ENCODE results near the gene CYP1B1.

Gene CYP1B1

GRCh38 chr2:38075507-38076151 is at the start of gene CYP1B1:
Gene CYP1B1, minus strand, starts transcription at chr2:38076151. Its CDS starts 763 bp downstream, at chr2:38075388.
- Histone ChIP-seq H3K36me3 (ENCODE audit: control insufficient read depth, insufficient read depth, low read length) (no peaks in the 10 kb centered on the region), H3K9me3 (ENCODE audit: control insufficient read depth, low read length) (no peaks in the 10 kb centered on the region), H3K27ac (no peak within 1 kb of the TSS), H2AFZ (peak within 1 kb of the TSS; percentile 22), H3K79me2 (no peaks in the 10 kb centered on the region), H3K4me3 (ENCODE audit: low read depth, low read length) (peak within 1 kb of the TSS; percentile 42), H3K9ac (no peak within 1 kb of the TSS), H3K4me2 (ENCODE audit: low read length) (peak within 1 kb of the TSS; percentile 81), H3K4me1 (no peaks in the 10 kb centered on the region), H3K27me3 (ENCODE audit: control insufficient read depth, insufficient read depth, low read length) (peaks cover 12% of the 10 kb centered on the region)
- no peak for TF ChIP-seq CTCF (IDR thresholded peaks at IDR 0.05)

GRCh38 chr2:38125007-38125406 is 49.1 kb upstream of the CYP1B1 start:
- Histone ChIP-seq H3K4me1 (no peaks in the 10 kb centered on the region), H3K9ac (no peak overlapping the region), H3K27me3 (ENCODE audit: control insufficient read depth, insufficient read depth, low read length) (no peaks in the 10 kb centered on the region), H3K79me2 (no peaks in the 10 kb centered on the region), H3K27ac (no peak overlapping the region), H3K9me3 (ENCODE audit: control insufficient read depth, low read length) (no peaks in the 10 kb centered on the region), H3K36me3 (ENCODE audit: control insufficient read depth, insufficient read depth, low read length) (no peaks in the 10 kb centered on the region), H2AFZ (no peak overlapping the region), H3K4me2 (ENCODE audit: low read length) (no peak overlapping the region), H3K4me3 (ENCODE audit: low read depth, low read length) (no peak overlapping the region)
- TF ChIP-seq CTCF (IDR thresholded peaks at IDR 0.05): no peak

DNA sequence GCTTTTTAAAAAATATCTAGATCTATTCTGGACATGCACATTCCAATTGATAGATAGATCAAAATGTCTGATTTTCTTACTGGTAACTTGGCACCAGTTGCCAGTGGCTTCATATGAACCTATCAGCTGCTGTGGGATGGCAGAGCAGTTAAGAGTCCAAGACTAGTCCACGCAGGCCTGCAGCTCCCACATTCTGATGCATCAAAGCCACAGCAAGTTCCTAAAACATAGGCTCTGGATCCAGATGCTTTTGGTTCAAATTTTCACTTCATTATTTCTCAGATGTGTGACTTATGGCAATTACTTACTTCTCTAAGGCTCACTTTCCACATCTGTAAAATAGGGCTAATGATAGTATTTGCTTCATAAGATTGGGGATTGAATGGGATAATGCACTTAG is 48.0 kb upstream of the CYP1B1 start:
- Histone ChIP-seq H3K27ac (no peak overlapping the region), H3K4me2 (ENCODE audit: low read length) (no peak overlapping the region), H3K4me3 (ENCODE audit: low read depth, low read length) (no peak overlapping the region), H3K36me3 (ENCODE audit: control insufficient read depth, insufficient read depth, low read length) (no peaks in the 10 kb centered on the region), H3K9me3 (ENCODE audit: control insufficient read depth, low read length) (no peaks in the 10 kb centered on the region), H3K9ac (no peak overlapping the region), H3K4me1 (no peaks in the 10 kb centered on the region), H3K79me2 (no peaks in the 10 kb centered on the region), H3K27me3 (ENCODE audit: control insufficient read depth, insufficient read depth, low read length) (no peaks in the 10 kb centered on the region), H2AFZ (no peak overlapping the region)
- TF ChIP-seq CTCF (IDR thresholded peaks at IDR 0.05): no peak

- Histone ChIP-seq H3K4me3 (ENCODE audit: low read depth, low read length) (no peak overlapping the region), H3K79me2 (no peaks in the 10 kb centered on the region), H3K4me1 (no peaks in the 10 kb centered on the region), H3K9me3 (ENCODE audit: control insufficient read depth, low read length) (no peaks in the 10 kb centered on the region), H2AFZ (no peak overlapping the region), H3K27me3 (ENCODE audit: control insufficient read depth, insufficient read depth, low read length) (no peaks in the 10 kb centered on the region), H3K9ac (no peak overlapping the region), H3K4me2 (ENCODE audit: low read length) (no peak overlapping the region), H3K27ac (no peak overlapping the region), H3K36me3 (ENCODE audit: control insufficient read depth, insufficient read depth, low read length) (no peaks in the 10 kb centered on the region)
- TF ChIP-seq CTCF (IDR thresholded peaks at IDR 0.05): no peak
Measured at GRCh38 chr2:38122344-38122743, 46.4 kb upstream of the CYP1B1 start.

DNA sequence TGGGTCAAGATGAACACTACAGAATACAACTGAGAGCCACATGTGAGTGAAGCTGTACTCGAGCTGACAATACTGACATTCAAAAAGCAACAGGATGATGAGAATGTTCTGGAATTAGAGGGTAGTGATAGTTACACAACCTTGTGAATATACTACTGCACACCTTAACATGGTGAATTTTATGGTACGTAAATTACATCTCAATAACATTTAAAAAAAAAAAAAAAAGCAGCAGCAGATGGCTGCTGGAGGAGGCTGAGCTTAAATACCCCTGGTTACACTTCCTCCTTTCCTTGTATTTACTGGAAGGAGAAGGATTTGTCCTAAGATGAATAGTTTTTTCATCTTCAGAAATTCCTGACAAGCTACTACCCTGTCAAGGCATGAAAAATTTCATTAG is 45.5 kb upstream of the CYP1B1 start:
- H3K9ac ChIP-seq: no peak overlapping the region
- no peaks in the 10 kb centered on the region for H3K36me3 ChIP-seq (ENCODE audit: control insufficient read depth, insufficient read depth, low read length)
- H3K4me2 ChIP-seq (ENCODE audit: low read length): no peak overlapping the region
- no peak for TF ChIP-seq CTCF (IDR thresholded peaks at IDR 0.05)
- H3K9me3 ChIP-seq (ENCODE audit: control insufficient read depth, low read length): no peaks in the 10 kb centered on the region
- H3K4me3 ChIP-seq (ENCODE audit: low read depth, low read length): no peak overlapping the region
- H2AFZ ChIP-seq: no peak overlapping the region
- no peaks in the 10 kb centered on the region for H3K4me1 ChIP-seq
- H3K79me2 ChIP-seq: no peaks in the 10 kb centered on the region
- H3K27me3 ChIP-seq (ENCODE audit: control insufficient read depth, insufficient read depth, low read length): no peaks in the 10 kb centered on the region
- H3K27ac ChIP-seq: no peak overlapping the region

Measured in parathyroid adenoma (tissue), 2 donors.